CD14-positive monocyte (primary cell): ENCODE measurements around the gene LY6G6D. TPM values are rescaled to one million over a fixed set of nuclear protein-coding genes. Genes with fewer than 3 reads are reported as not detected.

Experiments used
- DNase-seq, 3 donors: peaks; one replicate each; pipeline ENCODE4 v3.0.0-alpha.2; 2011 to 2022
- H2AFZ ChIP-seq: 2 replicates; pipeline ENCODE4 v1.6.0; 2012; ENCODE audit warnings: mild to moderate bottlenecking, low read depth, low read length, inconsistent platforms; ENCODE audit not compliant: insufficient read depth, poor library complexity, severe bottlenecking
- H3K27ac ChIP-seq, 2 donors: 1 replicate in 1 of 2; 2 replicates in 1 of 2; pipeline ENCODE4 v1.5.1; 2012 to 2013; ENCODE audit warnings: low read length in 2 of 2, control low read depth in 1 of 2, inconsistent platforms in 1 of 2, low read depth in 1 of 2, mild to moderate bottlenecking in 1 of 2
- H3K27me3 ChIP-seq, 2 donors: one replicate each; pipeline versions ENCODE4 v1.6.0 to v1.6.1; 2011 to 2013; ENCODE audit warnings: low read length in 2 of 2; ENCODE audit not compliant: control insufficient read depth in 2 of 2, insufficient read depth in 2 of 2
- H3K36me3 ChIP-seq, 2 donors: replicated peaks in 1 of 2; 1 replicate in 1 of 2; 2 replicates in 1 of 2; pipeline versions ENCODE4 v1.5.1 to v1.6.1; 2012 to 2013; ENCODE audit warnings: low read length in 2 of 2, control low read depth in 1 of 2, inconsistent platforms in 1 of 2, mild to moderate bottlenecking in 1 of 2; ENCODE audit not compliant: insufficient read depth in 2 of 2, control insufficient read depth in 1 of 2
- H3K4me1 ChIP-seq, 2 donors: 1 replicate in 1 of 2; 2 replicates in 1 of 2; pipeline versions ENCODE4 v1.5.1 to v1.6.1; 2012 to 2013; ENCODE audit warnings: low read length in 2 of 2, control low read depth in 1 of 2, inconsistent platforms in 1 of 2, mild to moderate bottlenecking in 1 of 2, moderate library complexity in 1 of 2; ENCODE audit not compliant: insufficient read depth in 2 of 2, control insufficient read depth in 1 of 2
- H3K4me2 ChIP-seq: replicated peaks from 2 replicates; pipeline ENCODE3; 2012; ENCODE audit warnings: low read length, moderate library complexity, mild to moderate bottlenecking; ENCODE audit not compliant: poor library complexity, severe bottlenecking; ENCODE audit errors: extremely low read depth
- H3K4me3 ChIP-seq, 3 experiments: fragments of 200-600 bp in 1 of 3; sonication (generic) in 1 of 3; replicated peaks in 1 of 3; 1 replicate in 2 of 3; 2 replicates in 1 of 3; pipeline ENCODE4 v1.5.1; 2011 to 2013; ENCODE audit warnings: low read length in 3 of 3, mild to moderate bottlenecking in 3 of 3, control low read depth in 2 of 3, low read depth in 2 of 3, inconsistent platforms in 1 of 3, moderate library complexity in 1 of 3
- H3K79me2 ChIP-seq: 2 replicates; pipeline ENCODE4 v1.6.0; 2012; ENCODE audit warnings: mild to moderate bottlenecking, control low read depth, inconsistent platforms, low read length, moderate library complexity; ENCODE audit not compliant: insufficient read depth
- H3K9ac ChIP-seq: 2 replicates; pipeline ENCODE4 v1.6.0; 2017; ENCODE audit warnings: low read length, mild to moderate bottlenecking; ENCODE audit not compliant: insufficient read depth, poor library complexity, severe bottlenecking
- H3K9me3 ChIP-seq, 2 donors: replicated peaks in 1 of 2; 1 replicate in 1 of 2; 2 replicates in 1 of 2; pipeline versions ENCODE4 v1.5.1 to v1.6.1; 2012 to 2013; ENCODE audit warnings: low read length in 2 of 2, control low read depth in 1 of 2; ENCODE audit not compliant: control insufficient read depth in 1 of 2, insufficient read depth in 1 of 2
- H4K20me1 ChIP-seq: 2 replicates; pipeline ENCODE4 v1.6.0; 2012; ENCODE audit warnings: mild to moderate bottlenecking, low read length, control low read depth, moderate library complexity; ENCODE audit not compliant: insufficient read depth
- H3K27ac Mint-ChIP-seq, 7 donors: one replicate each; pipeline ENCODE4 v1.8.0; 2020; ENCODE audit warnings: mild to moderate bottlenecking in 7 of 7, mixed read lengths in 7 of 7, moderate library complexity in 6 of 7, inconsistent platforms in 2 of 7
- H3K27me3 Mint-ChIP-seq, 3 donors: one replicate each; pipeline ENCODE4 v1.8.0; 2021 to 2022; ENCODE audit warnings: low read depth in 3 of 3, mild to moderate bottlenecking in 3 of 3, mixed read lengths in 3 of 3, moderate library complexity in 3 of 3, inconsistent platforms in 1 of 3
- H3K36me3 Mint-ChIP-seq, 2 donors: one replicate each; pipeline ENCODE4 v1.8.0; 2020; ENCODE audit warnings: mixed read lengths in 2 of 2, inconsistent platforms in 1 of 2, mild to moderate bottlenecking in 1 of 2
- H3K4me1 Mint-ChIP-seq: one replicate; pipeline ENCODE4 v1.8.0; 2020; ENCODE audit warnings: mild to moderate bottlenecking, mixed read lengths
- H3K4me3 Mint-ChIP-seq, 2 donors: one replicate each; pipeline ENCODE4 v1.8.0; 2020; ENCODE audit warnings: mild to moderate bottlenecking in 2 of 2, mixed read lengths in 2 of 2, moderate library complexity in 1 of 2
- H3K9me3 Mint-ChIP-seq, 7 donors: one replicate each; pipeline ENCODE4 v1.8.0; 2020 to 2022; ENCODE audit warnings: mixed read lengths in 7 of 7, mild to moderate bottlenecking in 6 of 7, moderate library complexity in 6 of 7, inconsistent platforms in 2 of 7
- CTCF ChIP-seq: fragments of 200-600 bp; IDR thresholded peaks from one replicate; pipeline ENCODE4 v1.8.0; 2022; ENCODE audit warnings: antibody characterized with exemption, mild to moderate bottlenecking
- WGBS: methylation state at CpG from one replicate; pipeline ENCODE4 v1.1.5; 2013; ENCODE audit warnings: missing lambda C conversion rate; ENCODE audit not compliant: insufficient coverage; 5-methylcytosine and 5-hydroxymethylcytosine counted together
- intact Hi-C, 2 donors: fragments of 100-400 bp; cut with micrococcal nuclease; formaldehyde crosslinking; loops; one replicate each; pipeline versions ENCODE4 v1.15.0 to v1.15.1; 2023
- polyA plus RNA-seq, 3 donors: library from polyadenylated mRNA; depleted of rRNA in 1 of 3; unstranded in 2 of 3; stranded (reverse) in 1 of 3; fragments of 300-500 nt in 2 of 3; fragments of >200 nt in 1 of 3; fragmentation: Illumina TruSeq in 2 of 3; gene quantifications; 1 replicate in 2 of 3; 2 replicates in 1 of 3; pipeline ENCODE4 v1.2.3, GENCODE V29; 2012 to 2021

Gene LY6G6D
- polyA plus RNA-seq, 3 donors = not detected

- H3K27ac Mint-ChIP-seq = peak overlapping the region; percentile 96 to 99 (median 98)
- H3K4me1 ChIP-seq = peaks cover 78 to 91% of the 10 kb centered on the region in 2 donors
- no peaks in the 10 kb centered on the region for H3K9me3 ChIP-seq
- H3K4me2 ChIP-seq = peak overlapping the region; percentile 92
- intact Hi-C loops = loop anchor here (2.0 to 10.0 kb wide), 6 partner anchors 37 to 185 kb away; partner anchors contain the start of genes ATP6V1G2 (in 1 of the 2), DDX39B (in 1 of the 2), NFKBIL1 (in 1 of the 2) and VARS1 (in 1 of the 2)
- under 1% methylated on average over 37 of the region's 46 CpGs for WGBS
- H3K36me3 Mint-ChIP-seq = peaks cover 58 to 63% of the 10 kb centered on the region in 2 donors
- no peak overlapping the region for H2AFZ ChIP-seq
- peak overlapping the region; percentile 68 to 87 (median 81) for H3K4me3 ChIP-seq
- H4K20me1 ChIP-seq = peaks cover 48% of the 10 kb centered on the region
- peak overlapping the region; percentile 96 for H3K4me3 Mint-ChIP-seq
- H3K9me3 Mint-ChIP-seq = peaks cover 0 to 4% (median 0%) of the 10 kb centered on the region in 7 donors
- peak; percentile 55 to 70 (median 65) for DNase-seq
- H3K27me3 ChIP-seq = no peaks in the 10 kb centered on the region
- peaks cover 65% of the 10 kb centered on the region for H3K79me2 ChIP-seq
- H3K4me1 Mint-ChIP-seq = peaks cover 72% of the 10 kb centered on the region
- peak overlapping the region; percentile 94 to 96 for H3K27ac ChIP-seq
- H3K27me3 Mint-ChIP-seq = peaks cover 0 to 4% (median 2%) of the 10 kb centered on the region in 3 donors
- peak overlapping the region; percentile 64 for H3K9ac ChIP-seq
- TF ChIP-seq CTCF = no peak
- H3K36me3 ChIP-seq = peaks cover 39 to 40% of the 10 kb centered on the region in 2 donors
Measured at GRCh38 chr6:31729979-31730630, 15.0 kb downstream of the LY6G6D start.

- Histone ChIP-seq H3K27me3 (no peaks in the 10 kb centered on the region), H3K9ac (no peak overlapping the region), H3K4me2 (peak overlapping the region; percentile 92), H3K36me3 (peaks cover 39 to 40% of the 10 kb centered on the region in 2 donors), H3K79me2 (peaks cover 71% of the 10 kb centered on the region), H2AFZ (no peak overlapping the region), H3K9me3 (no peaks in the 10 kb centered on the region), H3K4me1 (peaks cover 75 to 87% of the 10 kb centered on the region in 2 donors), H3K27ac (peak overlapping the region; percentile 94 to 96), H4K20me1 (peaks cover 48% of the 10 kb centered on the region), H3K4me3 (peak overlapping the region in 1 of 3 experiments; percentile 87)
- intact Hi-C loops = loop anchor here (2.0 to 10.0 kb wide), 4 partner anchors 37 to 186 kb away; partner anchors contain the start of genes ATP6V1G2 (in 1 of the 2), DDX39B (in 1 of the 2), NFKBIL1 (in 1 of the 2) and VARS1 (in 1 of the 2)
- Mint-ChIP-seq H3K4me1 (peaks cover 68% of the 10 kb centered on the region), H3K27me3 (peaks cover 0 to 4% (median 0%) of the 10 kb centered on the region in 3 donors), H3K27ac (peak overlapping the region; percentile 96 to 99 (median 98)), H3K4me3 (peak overlapping the region; percentile 96), H3K9me3 (peaks cover 0 to 3% (median 0%) of the 10 kb centered on the region in 7 donors), H3K36me3 (peaks cover 55 to 61% of the 10 kb centered on the region in 2 donors)
- no peak for DNase-seq
- WGBS = 90% methylated on average over 2 of the region's 11 CpGs
- TF ChIP-seq CTCF = no peak
Measured at GRCh38 chr6:31730631-31731086, 15.5 kb downstream of the LY6G6D start.
